RWPE1 (cell line): ENCODE results near the gene MARVELD1.

Experiments used
- CTCF ChIA-PET: fragments of 350-600 bp; sonication (Branson Sonifier 250); formaldehyde crosslinking; extraction: SDS; loops from one replicate; lab custom pipeline; 2021; lab: Yijun Ruan, JAX
- POLR2A ChIA-PET: fragments of 400-600 bp; formaldehyde crosslinking; extraction: SDS; loops from one replicate; lab custom pipeline; 2020; ENCODE audit warnings: antibody characterized with exemption; ENCODE audit not compliant: low non-redundant PET; lab: Yijun Ruan, JAX
- DNase-seq: peaks from one replicate; pipeline ENCODE4 v3.0.0; 2012; ENCODE audit warnings: low spot score
- H3K27ac ChIP-seq: fragments of 450-650 bp; 2 replicates; pipeline ENCODE4 v1.5.1; 2017
- TF ChIP-seq, protein P1 (sequence below): fragments of 450-650 bp; conservative IDR thresholded peaks from 2 replicates; pipeline ENCODE4 v1.5.1; 2017; ENCODE audit warnings: low read depth, mild to moderate bottlenecking

The MARVELD1 gene

GRCh38 chr10:97726636-97727178 is 13.2 kb downstream of the MARVELD1 start:
- DNase-seq: peak; percentile 64
- CTCF ChIA-PET: interaction anchor here (0.7 to 3.1 kb wide), 3 partner anchors 17 to 493 kb away, joined by 3 to 18 read pairs (median 4); no protein-coding TSS in a partner anchor
- TF ChIP-seq, protein P1, sequence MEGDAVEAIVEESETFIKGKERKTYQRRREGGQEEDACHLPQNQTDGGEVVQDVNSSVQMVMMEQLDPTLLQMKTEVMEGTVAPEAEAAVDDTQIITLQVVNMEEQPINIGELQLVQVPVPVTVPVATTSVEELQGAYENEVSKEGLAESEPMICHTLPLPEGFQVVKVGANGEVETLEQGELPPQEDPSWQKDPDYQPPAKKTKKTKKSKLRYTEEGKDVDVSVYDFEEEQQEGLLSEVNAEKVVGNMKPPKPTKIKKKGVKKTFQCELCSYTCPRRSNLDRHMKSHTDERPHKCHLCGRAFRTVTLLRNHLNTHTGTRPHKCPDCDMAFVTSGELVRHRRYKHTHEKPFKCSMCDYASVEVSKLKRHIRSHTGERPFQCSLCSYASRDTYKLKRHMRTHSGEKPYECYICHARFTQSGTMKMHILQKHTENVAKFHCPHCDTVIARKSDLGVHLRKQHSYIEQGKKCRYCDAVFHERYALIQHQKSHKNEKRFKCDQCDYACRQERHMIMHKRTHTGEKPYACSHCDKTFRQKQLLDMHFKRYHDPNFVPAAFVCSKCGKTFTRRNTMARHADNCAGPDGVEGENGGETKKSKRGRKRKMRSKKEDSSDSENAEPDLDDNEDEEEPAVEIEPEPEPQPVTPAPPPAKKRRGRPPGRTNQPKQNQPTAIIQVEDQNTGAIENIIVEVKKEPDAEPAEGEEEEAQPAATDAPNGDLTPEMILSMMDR: no peak
- POLR2A ChIA-PET: interaction anchor here (1.4 kb wide), 1 partner anchor 13 kb away, joined by 6 read pairs; the partner anchor contains the start of gene MARVELD1
- peak overlapping the region; percentile 87 for H3K27ac ChIP-seq

DNA sequence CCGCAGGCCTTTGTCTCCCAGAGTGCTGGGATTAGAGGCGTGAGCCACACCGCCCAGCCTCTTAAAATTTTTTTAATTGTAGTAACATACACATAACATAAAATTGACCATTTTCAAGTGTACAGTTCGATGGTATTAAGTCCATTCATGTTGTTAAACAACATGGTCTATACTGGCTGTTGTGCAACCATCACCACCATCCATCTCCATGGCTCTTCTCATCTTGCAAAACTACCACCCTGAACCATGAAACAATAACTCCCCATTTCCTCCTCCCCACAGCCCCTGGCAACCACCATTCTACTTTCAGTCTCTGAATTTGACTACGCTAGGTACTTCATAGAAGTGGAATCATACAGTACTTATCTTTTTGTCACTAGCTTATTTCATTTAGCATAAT is 15.5 kb downstream of the MARVELD1 start:
- ChIA-PET POLR2A (no interaction called here), CTCF (interaction anchor here (0.6 to 8.8 kb wide), 4 partner anchors 19 to 56 kb away, joined by 3 to 122 read pairs (median 4); no protein-coding TSS in a partner anchor)
- DNase-seq: no peak
- TF ChIP-seq, protein P1: no peak
- no peak overlapping the region for H3K27ac ChIP-seq

DNA sequence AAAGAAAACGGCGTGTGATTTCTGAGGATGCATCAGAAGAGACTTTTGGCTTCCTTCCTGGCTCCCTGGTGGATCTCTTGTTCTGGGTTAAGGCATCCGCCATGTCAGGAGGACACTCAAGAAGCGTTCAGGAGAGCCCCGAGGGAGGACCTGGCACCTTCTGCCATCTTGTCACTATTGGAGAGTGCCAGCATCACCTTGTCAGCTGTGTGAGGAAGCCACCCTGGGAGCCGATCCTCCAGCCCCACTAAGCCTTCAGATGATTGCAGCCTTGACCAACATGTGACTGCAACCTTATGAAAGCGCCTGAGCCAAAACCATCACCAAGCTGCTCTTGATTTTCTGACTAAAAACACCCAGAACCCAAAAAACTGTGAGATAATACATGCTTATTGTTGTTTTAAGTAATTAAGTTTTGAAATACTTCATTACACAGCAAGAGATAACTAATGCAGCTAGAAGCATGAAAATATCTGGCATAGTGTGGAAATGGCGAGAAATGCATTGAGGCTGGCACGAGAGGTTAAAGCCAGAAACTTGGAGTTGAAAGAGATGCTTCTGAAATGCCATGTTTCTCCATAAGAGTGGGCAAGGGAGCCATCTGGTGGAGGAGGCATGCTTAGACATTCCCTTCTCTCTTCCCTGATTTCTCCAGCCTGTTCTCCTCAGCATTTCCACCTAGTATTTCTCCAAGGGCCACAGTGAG is 18.0 kb downstream of the MARVELD1 start:
- POLR2A ChIA-PET: no interaction called here
- peak; percentile 73 for DNase-seq
- CTCF ChIA-PET: interaction anchor here (0.6 to 8.8 kb wide), 13 partner anchors 9 to 702 kb away, joined by 3 to 122 read pairs (median 4); no protein-coding TSS in a partner anchor
- H3K27ac ChIP-seq: peak overlapping the region; percentile 45
- TF ChIP-seq, protein P1: peak; percentile 86

DNA sequence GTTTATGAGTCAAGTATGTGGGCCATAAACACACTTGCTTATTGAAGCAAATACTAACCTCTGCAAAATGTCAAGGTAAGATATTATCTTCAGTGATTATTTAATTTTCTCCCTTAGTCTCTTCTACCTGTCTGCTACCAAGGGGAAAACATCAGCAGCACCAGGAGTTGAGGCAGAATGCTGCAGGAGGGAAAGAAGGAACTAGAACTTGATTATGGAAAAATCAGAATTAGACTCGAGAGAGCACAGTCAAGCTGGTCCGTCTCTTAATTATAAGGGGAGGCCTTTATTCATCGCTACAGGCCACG is 18.5 kb downstream of the MARVELD1 start:
- ChIA-PET POLR2A (no interaction called here), CTCF (interaction anchor here (0.9 to 8.8 kb wide), 6 partner anchors 14 to 54 kb away, joined by 4 to 122 read pairs (median 10); no protein-coding TSS in a partner anchor)
- no peak overlapping the region for H3K27ac ChIP-seq
- TF ChIP-seq, protein P1: peak; percentile 59
- no peak for DNase-seq

- no peak for DNase-seq
- H3K27ac ChIP-seq: no peak overlapping the region
- ChIA-PET CTCF (interaction anchor here (0.6 to 8.8 kb wide), 6 partner anchors 23 to 56 kb away, joined by 3 to 122 read pairs (median 9); no protein-coding TSS in a partner anchor), POLR2A (interaction anchor here (0.6 kb wide), 2 partner anchors 20 to 36 kb away, joined by 3 to 6 read pairs; partner anchors contain the start of gene MARVELD1)
- TF ChIP-seq, protein P1: no peak
These were observed 19.7 kb downstream of the MARVELD1 start for GRCh38 chr10:97733256-97733655.

- H3K27ac ChIP-seq: no peak overlapping the region
- DNase-seq: no peak
- ChIA-PET CTCF (interaction anchor here (0.9 to 8.8 kb wide), 3 partner anchors 24 to 57 kb away, joined by 3 to 122 read pairs (median 51); no protein-coding TSS in a partner anchor), POLR2A (interaction anchor here (0.6 kb wide), 2 partner anchors 37 to 102 kb away, joined by 4 to 6 read pairs; no protein-coding TSS in a partner anchor)
- TF ChIP-seq, protein P1: no peak
These were observed 20.5 kb downstream of the MARVELD1 start for GRCh38 chr10:97734021-97734420.
